Progenitor cell of endocrine pancreas (in vitro differentiated cells): Measurements from ENCODE around the gene MRPS31. TPM values are rescaled to one million over a fixed set of nuclear protein-coding genes. Genes with fewer than 3 reads are reported as not detected.

Experiments used
- DNase-seq: peaks from one replicate; pipeline ENCODE4 v3.0.0; 2021; ENCODE audit warnings: low spot score; ENCODE audit not compliant: unreplicated experiment
- H3K27ac Mint-ChIP-seq: 2 replicates; pipeline ENCODE4 v1.8.0; 2021; ENCODE audit warnings: mild to moderate bottlenecking, moderate library complexity, mixed read lengths
- H3K27me3 Mint-ChIP-seq: 2 replicates; pipeline ENCODE4 v1.8.0; 2021; ENCODE audit warnings: mixed read lengths
- H3K36me3 Mint-ChIP-seq: 2 replicates; pipeline ENCODE4 v1.8.0; 2022; ENCODE audit warnings: mixed read lengths; ENCODE audit not compliant: insufficient read depth
- H3K4me1 Mint-ChIP-seq: 2 replicates; pipeline ENCODE4 v1.8.0; 2021; ENCODE audit warnings: low read depth, mixed read lengths
- H3K4me3 Mint-ChIP-seq: 2 replicates; pipeline ENCODE4 v1.8.0; 2021; ENCODE audit warnings: low read depth, mild to moderate bottlenecking, moderate library complexity, mixed read lengths
- H3K9me3 Mint-ChIP-seq: 2 replicates; pipeline ENCODE4 v1.8.0; 2021; ENCODE audit warnings: low read depth, mixed read lengths
- total RNA-seq: library from RNA; stranded (reverse); gene quantifications from 2 replicates; pipeline ENCODE4 v1.2.1, GENCODE V29; 2021
- TF ChIP-seq, protein P1 (sequence below): fragments of 200-600 bp; sonication (generic); IDR thresholded peaks from one replicate; pipeline ENCODE4 v1.5.0; 2021; ENCODE audit warnings: antibody characterized with exemption, mild to moderate bottlenecking; ENCODE audit not compliant: unreplicated experiment

Gene MRPS31
- total RNA-seq, 1 donor from 2014 or later, result 39.5 TPM

DNA sequence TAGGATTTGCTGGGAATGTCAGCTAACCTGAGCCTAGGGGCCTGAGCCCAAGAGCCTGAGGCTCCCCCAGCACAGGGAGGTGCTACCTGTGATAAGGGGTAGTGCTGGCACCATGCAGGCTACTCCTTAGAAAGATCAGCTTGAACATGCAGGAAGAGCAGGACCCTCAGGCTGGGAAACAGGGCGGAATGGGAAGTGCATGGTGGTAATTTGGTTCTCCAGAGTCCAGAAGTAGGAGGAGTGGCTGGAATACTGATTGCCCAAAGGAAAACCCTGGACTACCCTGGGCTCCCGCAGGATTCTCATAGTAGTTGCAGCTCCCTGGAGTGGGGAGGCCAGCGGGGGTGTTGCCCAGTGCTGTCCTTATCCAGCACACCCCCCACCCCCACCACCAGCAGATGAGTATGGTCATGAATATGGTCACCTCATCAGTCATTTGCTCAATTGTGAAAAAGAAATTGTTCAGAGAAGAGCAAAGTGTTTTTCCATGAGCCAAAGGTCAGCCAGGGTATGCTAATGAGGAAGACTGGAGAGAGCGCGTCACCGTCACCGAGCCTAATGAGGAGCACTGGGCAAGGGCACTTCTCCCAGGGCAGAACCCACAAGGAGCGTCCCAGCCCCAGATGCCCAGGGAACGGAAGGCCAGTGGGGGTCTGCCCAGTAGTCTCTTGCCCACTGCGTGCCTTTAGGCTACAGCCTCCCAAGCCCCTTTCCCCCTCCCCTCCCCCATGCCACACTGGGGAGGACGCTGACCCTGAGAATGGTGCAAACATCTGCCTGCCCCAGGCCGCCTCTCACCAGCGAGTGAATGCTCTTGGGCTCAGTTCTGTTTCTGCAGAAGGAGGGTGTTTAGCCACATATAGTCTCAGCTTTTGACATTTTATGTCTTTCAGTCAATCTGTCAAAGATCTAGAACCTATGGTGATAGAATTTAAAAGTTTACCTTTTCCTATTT is 23.7 kb upstream of the MRPS31 start:
- Mint-ChIP-seq H3K9me3 (no peaks in the 10 kb centered on the region), H3K27ac (no peak overlapping the region), H3K27me3 (no peaks in the 10 kb centered on the region), H3K4me3 (no peak overlapping the region), H3K36me3 (peaks cover 10% of the 10 kb centered on the region), H3K4me1 (peaks cover 9% of the 10 kb centered on the region)
- TF ChIP-seq, protein P1, sequence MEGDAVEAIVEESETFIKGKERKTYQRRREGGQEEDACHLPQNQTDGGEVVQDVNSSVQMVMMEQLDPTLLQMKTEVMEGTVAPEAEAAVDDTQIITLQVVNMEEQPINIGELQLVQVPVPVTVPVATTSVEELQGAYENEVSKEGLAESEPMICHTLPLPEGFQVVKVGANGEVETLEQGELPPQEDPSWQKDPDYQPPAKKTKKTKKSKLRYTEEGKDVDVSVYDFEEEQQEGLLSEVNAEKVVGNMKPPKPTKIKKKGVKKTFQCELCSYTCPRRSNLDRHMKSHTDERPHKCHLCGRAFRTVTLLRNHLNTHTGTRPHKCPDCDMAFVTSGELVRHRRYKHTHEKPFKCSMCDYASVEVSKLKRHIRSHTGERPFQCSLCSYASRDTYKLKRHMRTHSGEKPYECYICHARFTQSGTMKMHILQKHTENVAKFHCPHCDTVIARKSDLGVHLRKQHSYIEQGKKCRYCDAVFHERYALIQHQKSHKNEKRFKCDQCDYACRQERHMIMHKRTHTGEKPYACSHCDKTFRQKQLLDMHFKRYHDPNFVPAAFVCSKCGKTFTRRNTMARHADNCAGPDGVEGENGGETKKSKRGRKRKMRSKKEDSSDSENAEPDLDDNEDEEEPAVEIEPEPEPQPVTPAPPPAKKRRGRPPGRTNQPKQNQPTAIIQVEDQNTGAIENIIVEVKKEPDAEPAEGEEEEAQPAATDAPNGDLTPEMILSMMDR, result no peak
- DNase-seq, result no peak

DNA sequence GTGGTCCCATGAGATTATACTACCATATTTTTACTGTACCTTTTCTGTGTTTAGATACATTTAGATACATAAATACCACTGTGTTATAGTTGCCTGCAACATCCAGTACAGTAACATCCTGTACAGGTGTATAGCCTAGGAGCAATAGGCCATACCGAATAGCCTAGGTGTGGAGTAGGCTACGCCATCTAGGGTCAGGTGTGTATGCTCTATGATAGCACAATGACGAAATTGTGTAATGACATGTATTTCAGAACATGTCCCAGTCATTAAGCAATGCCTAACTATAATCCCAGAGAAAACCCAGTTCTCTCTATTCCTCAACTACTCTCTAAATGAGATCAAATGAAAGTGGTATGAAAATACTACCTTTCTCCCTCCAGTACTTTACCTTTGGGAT is 22.3 kb upstream of the MRPS31 start:
- peaks cover 9% of the 10 kb centered on the region for H3K4me1 Mint-ChIP-seq
- H3K27ac Mint-ChIP-seq, result no peak overlapping the region
- TF ChIP-seq, protein P1, result no peak
- no peaks in the 10 kb centered on the region for H3K9me3 Mint-ChIP-seq
- H3K4me3 Mint-ChIP-seq, result no peak overlapping the region
- H3K36me3 Mint-ChIP-seq, result peaks cover 7% of the 10 kb centered on the region
- H3K27me3 Mint-ChIP-seq, result no peaks in the 10 kb centered on the region
- DNase-seq, result no peak

DNA sequence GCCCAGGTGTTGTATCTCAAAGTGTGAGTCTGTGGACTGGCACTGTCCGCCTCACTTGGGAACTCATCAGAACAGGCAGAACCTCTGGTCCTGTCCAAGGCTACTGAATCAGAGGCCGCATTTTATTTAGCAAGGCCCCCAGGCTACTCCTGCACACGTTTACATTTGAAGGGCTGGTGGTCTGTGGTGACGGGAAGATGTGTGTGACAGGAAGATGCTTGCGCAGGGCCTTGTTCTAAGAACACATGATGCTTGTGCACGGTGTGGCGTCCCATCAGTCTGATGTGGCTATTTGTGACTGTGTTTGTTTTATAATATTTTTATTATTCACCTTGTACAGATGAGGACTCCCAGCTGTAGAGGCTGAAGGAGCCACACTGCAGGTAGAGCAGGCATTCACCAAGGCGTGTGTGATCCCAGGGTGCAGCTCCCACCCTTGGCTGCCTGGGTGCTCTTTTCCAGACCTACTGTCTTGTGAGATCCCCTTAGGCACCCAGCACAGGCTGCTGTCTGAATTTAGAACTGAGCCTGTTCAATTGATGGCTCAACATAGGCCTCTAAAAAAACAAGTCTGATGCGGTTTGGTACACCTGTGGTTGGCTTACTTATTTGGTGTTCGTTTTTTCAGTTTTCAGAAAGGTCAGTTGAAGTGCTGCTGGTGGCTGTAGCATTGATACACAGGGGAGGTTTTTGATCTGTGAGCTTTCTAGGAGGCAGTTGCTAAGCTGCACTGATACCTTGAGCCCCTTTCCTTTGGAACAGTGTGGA is 21.5 kb upstream of the MRPS31 start:
- Mint-ChIP-seq H3K4me1 (peaks cover 9% of the 10 kb centered on the region), H3K27me3 (no peaks in the 10 kb centered on the region), H3K36me3 (peaks cover 7% of the 10 kb centered on the region), H3K27ac (no peak overlapping the region), H3K4me3 (no peak overlapping the region), H3K9me3 (no peaks in the 10 kb centered on the region)
- TF ChIP-seq, protein P1, result no peak
- no peak for DNase-seq

DNA sequence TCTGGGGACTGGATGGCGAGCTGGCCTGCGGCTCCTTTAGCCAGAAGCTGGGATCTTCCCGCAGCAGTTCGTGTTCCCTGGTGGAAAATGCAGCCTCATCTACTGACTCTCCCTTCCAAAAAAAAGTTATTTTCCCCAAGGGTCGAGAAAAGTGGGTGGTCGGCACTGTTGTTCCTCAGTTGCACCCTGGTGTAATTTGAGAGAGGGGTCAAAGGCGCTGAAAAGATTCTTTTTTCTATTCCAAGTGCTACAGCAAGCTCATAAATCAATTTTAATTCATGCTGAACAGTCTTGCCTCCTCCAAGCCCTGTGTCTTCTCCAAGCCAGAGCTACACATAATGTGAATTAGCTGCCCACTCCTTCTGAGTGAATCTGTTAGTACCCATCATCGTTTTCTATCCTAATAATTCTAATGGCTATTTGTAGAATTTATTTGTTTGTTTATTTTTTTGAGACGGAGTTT is 19.2 kb upstream of the MRPS31 start:
- H3K4me1 Mint-ChIP-seq, result peaks cover 8% of the 10 kb centered on the region
- peak overlapping the region; percentile 82 for H3K4me3 Mint-ChIP-seq
- no peaks in the 10 kb centered on the region for H3K9me3 Mint-ChIP-seq
- no peak for DNase-seq
- H3K27me3 Mint-ChIP-seq, result no peaks in the 10 kb centered on the region
- H3K27ac Mint-ChIP-seq, result peak overlapping the region; percentile 95
- TF ChIP-seq, protein P1, result no peak
- peaks cover 2% of the 10 kb centered on the region for H3K36me3 Mint-ChIP-seq
